HL-60/S4 treated with retinoic acid at 250 ng/mL for 4 days and 3 days (cell line): Measurements from ENCODE around the gene ACOT11.

Experiments
- in situ Hi-C: fragments of 300-500 bp; cut with MboI; formaldehyde crosslinking; loops from 2 replicates; pipeline ENCODE4 v1.7.0; 2022; ENCODE audit warnings: low sequenced_read_pairs

Gene ACOT11

GRCh38 chr1:54559771-54560231 lies 11.8 kb downstream of the ACOT11 start:
- in situ Hi-C loops: no loop called here

- in situ Hi-C loops: no loop called here
These were observed 16.5 kb downstream of the ACOT11 start for GRCh38 chr1:54564312-54565112.

- in situ Hi-C loops: no loop called here
These were observed 17.1 kb downstream of the ACOT11 start for GRCh38 chr1:54565113-54565501.

- in situ Hi-C loops: no loop called here
These were observed 18.6 kb downstream of the ACOT11 start for GRCh38 chr1:54566438-54567141.

- in situ Hi-C loops: no loop called here
These were observed 19.9 kb downstream of the ACOT11 start for GRCh38 chr1:54567961-54568360.

GRCh38 chr1:54569339-54569738 lies 21.3 kb downstream of the ACOT11 start:
- in situ Hi-C loops: no loop called here

- in situ Hi-C loops: no loop called here
These were observed 22.1 kb downstream of the ACOT11 start for GRCh38 chr1:54570161-54570560.

- in situ Hi-C loops: no loop called here
These were observed 23.3 kb downstream of the ACOT11 start for GRCh38 chr1:54571326-54571725.

- in situ Hi-C loops: no loop called here
These were observed 23.9 kb downstream of the ACOT11 start for GRCh38 chr1:54571803-54572541.

GRCh38 chr1:54572542-54572850 lies 24.5 kb downstream of the ACOT11 start:
- in situ Hi-C loops: no loop called here

GRCh38 chr1:54574158-54574778 lies 26.2 kb downstream of the ACOT11 start:
- in situ Hi-C loops: no loop called here

GRCh38 chr1:54575161-54575560 lies 27.1 kb downstream of the ACOT11 start:
- in situ Hi-C loops: no loop called here

GRCh38 chr1:54575605-54576290 lies 27.7 kb downstream of the ACOT11 start:
- in situ Hi-C loops: no loop called here

GRCh38 chr1:54577612-54578011 lies 29.6 kb downstream of the ACOT11 start:
- in situ Hi-C loops: no loop called here

GRCh38 chr1:54579337-54579781 lies 31.3 kb downstream of the ACOT11 start:
- in situ Hi-C loops: no loop called here

GRCh38 chr1:54580856-54581550 lies 33.0 kb downstream of the ACOT11 start:
- in situ Hi-C loops: no loop called here

- in situ Hi-C loops: no loop called here
These were observed 33.6 kb downstream of the ACOT11 start for GRCh38 chr1:54581621-54582035.

- in situ Hi-C loops: no loop called here
These were observed 34.7 kb downstream of the ACOT11 start for GRCh38 chr1:54582566-54583306.

- in situ Hi-C loops: no loop called here
These were observed 35.3 kb downstream of the ACOT11 start for GRCh38 chr1:54583307-54583686.
